ENCODE data around the gene TNNT1.

GRCh38 chr19:55112246-55112776, 36.7 kb downstream of the TNNT1 start:
- TF ChIP-seq RAD21 (IDR thresholded peaks at IDR 0.05; ENCODE audit: low read depth) (no peak), TAF1 (IDR thresholded peaks at IDR 0.05; ENCODE audit: low read depth) (no peak), MAX (IDR thresholded peaks at IDR 0.05) (no peak), EP300 (IDR thresholded peaks at IDR 0.05; ENCODE audit: borderline replicate concordance) (no peak), TEAD4 (IDR thresholded peaks at IDR 0.05) (no peak), YY1 (IDR thresholded peaks at IDR 0.05; ENCODE audit: low read depth) (no peak), CREB1 (IDR thresholded peaks at IDR 0.05; ENCODE audit: low read depth) (no peak), USF1 (IDR thresholded peaks at IDR 0.05) (no peak), FOXM1 (IDR thresholded peaks at IDR 0.05; ENCODE audit: borderline replicate concordance, low read depth) (no peak), CEBPB (IDR thresholded peaks at IDR 0.05) (no peak), REST (IDR thresholded peaks at IDR 0.05; ENCODE audit: low read depth) (no peak), NFIC (IDR thresholded peaks at IDR 0.05) (no peak), EGR1 (IDR thresholded peaks at IDR 0.05) (no peak)
